ENCODE results near the gene TSFM.

Gene TSFM

DNA sequence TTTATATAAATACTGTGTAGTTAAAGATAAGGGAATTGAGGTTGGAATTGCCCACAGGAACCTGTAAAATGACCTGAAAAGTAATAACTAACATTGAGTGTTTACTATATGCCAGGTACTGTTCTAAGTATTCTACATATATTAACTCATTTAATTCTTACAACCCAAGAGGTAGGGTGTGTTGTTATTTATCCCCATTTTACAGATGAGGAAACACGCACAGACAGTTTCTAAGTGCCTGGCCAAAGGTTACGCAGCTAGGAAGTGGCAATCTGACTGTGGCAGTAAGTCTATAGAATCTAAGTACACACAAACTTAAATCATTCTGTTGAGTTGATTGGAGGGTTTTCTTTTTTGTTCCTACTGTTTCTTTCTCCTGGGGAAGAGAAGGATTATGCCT lies 38.8 kb upstream of the TSFM start:
- H2AFZ ChIP-seq (ENCODE audit: low read depth, low read length) = peak overlapping the region; percentile 72; the same call in 1 of the 2 replicates
- H3K4me2 ChIP-seq (ENCODE audit: low read length) = peak overlapping the region; percentile 87
- H3K9ac ChIP-seq (ENCODE audit: low read length) = peak overlapping the region; percentile 99

DNA sequence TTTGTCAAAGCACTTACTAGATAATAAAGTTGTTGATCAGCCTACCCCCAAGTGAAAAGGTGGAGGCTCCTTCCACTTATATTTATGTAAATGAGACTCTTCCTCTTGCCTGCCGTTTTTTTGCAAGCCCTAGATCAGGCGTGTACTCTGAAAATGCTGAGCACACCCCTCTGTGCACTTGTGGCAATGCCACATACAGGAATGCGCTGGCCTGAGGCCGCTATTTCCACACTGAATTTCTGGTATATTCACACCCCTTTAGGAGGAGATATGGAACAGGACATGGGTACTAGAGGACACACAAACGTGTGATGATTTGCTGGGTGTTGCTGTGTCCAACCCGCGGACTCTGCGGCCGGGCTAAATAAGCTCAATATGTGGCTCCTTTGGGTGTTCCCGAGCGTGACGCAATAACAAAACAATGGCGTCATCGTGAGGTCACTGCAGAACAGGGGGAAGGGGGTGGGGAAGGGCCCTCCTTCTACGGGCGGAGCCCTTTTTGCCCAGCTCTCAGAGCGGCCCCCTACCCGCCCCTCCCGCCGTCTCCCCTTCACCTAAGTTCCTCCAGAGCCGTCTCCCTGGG lies 38.3 kb upstream of the TSFM start:
- Histone ChIP-seq H3K27me3 (ENCODE audit: low read depth, low read length) (no peaks in the 10 kb centered on the region), H4K20me1 (ENCODE audit: insufficient read depth, low read length) (no peaks in the 10 kb centered on the region), H3K9me3 (ENCODE audit: insufficient read depth, low read length) (no peaks in the 10 kb centered on the region), H3K79me2 (ENCODE audit: low read length) (peaks cover 26% of the 10 kb centered on the region), H3K4me3 (ENCODE audit: low read length) (peak overlapping the region; percentile 97), H3K9ac (ENCODE audit: low read length) (peak overlapping the region; percentile 99), H3K4me2 (ENCODE audit: low read length) (peak overlapping the region; percentile 87), H3K4me1 (ENCODE audit: low read length) (peaks cover 30% of the 10 kb centered on the region), H2AFZ (ENCODE audit: low read depth, low read length) (peak overlapping the region; percentile 72; the same call in 1 of the 2 replicates), H3K36me3 (replicated peaks; ENCODE audit: low read depth, low read length) (peaks cover 26% of the 10 kb centered on the region), H3K27ac (ENCODE audit: low read length) (peak overlapping the region; percentile 81)
- TF ChIP-seq EZH2phosphoT487 (IDR thresholded peaks at IDR 0.05; ENCODE audit: low read depth) = no peak
- TF ChIP-seq, protein P1, sequence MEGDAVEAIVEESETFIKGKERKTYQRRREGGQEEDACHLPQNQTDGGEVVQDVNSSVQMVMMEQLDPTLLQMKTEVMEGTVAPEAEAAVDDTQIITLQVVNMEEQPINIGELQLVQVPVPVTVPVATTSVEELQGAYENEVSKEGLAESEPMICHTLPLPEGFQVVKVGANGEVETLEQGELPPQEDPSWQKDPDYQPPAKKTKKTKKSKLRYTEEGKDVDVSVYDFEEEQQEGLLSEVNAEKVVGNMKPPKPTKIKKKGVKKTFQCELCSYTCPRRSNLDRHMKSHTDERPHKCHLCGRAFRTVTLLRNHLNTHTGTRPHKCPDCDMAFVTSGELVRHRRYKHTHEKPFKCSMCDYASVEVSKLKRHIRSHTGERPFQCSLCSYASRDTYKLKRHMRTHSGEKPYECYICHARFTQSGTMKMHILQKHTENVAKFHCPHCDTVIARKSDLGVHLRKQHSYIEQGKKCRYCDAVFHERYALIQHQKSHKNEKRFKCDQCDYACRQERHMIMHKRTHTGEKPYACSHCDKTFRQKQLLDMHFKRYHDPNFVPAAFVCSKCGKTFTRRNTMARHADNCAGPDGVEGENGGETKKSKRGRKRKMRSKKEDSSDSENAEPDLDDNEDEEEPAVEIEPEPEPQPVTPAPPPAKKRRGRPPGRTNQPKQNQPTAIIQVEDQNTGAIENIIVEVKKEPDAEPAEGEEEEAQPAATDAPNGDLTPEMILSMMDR (IDR thresholded peaks at IDR 0.05; ENCODE audit: low read depth, low read length) = no peak

More for the DNA sequence above, 38.8 kb upstream of the TSFM start:
- H3K27ac ChIP-seq (ENCODE audit: low read length) = no peak overlapping the region
- H3K27me3 ChIP-seq (ENCODE audit: low read depth, low read length) = no peaks in the 10 kb centered on the region
- H3K4me3 ChIP-seq (ENCODE audit: low read length) = peak overlapping the region; percentile 97
- peaks cover 22% of the 10 kb centered on the region for H3K79me2 ChIP-seq (ENCODE audit: low read length)
- no peak for TF ChIP-seq EZH2phosphoT487 (IDR thresholded peaks at IDR 0.05; ENCODE audit: low read depth)
- TF ChIP-seq, protein P1 (IDR thresholded peaks at IDR 0.05; ENCODE audit: low read depth, low read length) = no peak
- H3K9me3 ChIP-seq (ENCODE audit: insufficient read depth, low read length) = no peaks in the 10 kb centered on the region
- H4K20me1 ChIP-seq (ENCODE audit: insufficient read depth, low read length) = no peaks in the 10 kb centered on the region
- peaks cover 30% of the 10 kb centered on the region for H3K4me1 ChIP-seq (ENCODE audit: low read length)
- H3K36me3 ChIP-seq (replicated peaks; ENCODE audit: low read depth, low read length) = peaks cover 21% of the 10 kb centered on the region

DNA sequence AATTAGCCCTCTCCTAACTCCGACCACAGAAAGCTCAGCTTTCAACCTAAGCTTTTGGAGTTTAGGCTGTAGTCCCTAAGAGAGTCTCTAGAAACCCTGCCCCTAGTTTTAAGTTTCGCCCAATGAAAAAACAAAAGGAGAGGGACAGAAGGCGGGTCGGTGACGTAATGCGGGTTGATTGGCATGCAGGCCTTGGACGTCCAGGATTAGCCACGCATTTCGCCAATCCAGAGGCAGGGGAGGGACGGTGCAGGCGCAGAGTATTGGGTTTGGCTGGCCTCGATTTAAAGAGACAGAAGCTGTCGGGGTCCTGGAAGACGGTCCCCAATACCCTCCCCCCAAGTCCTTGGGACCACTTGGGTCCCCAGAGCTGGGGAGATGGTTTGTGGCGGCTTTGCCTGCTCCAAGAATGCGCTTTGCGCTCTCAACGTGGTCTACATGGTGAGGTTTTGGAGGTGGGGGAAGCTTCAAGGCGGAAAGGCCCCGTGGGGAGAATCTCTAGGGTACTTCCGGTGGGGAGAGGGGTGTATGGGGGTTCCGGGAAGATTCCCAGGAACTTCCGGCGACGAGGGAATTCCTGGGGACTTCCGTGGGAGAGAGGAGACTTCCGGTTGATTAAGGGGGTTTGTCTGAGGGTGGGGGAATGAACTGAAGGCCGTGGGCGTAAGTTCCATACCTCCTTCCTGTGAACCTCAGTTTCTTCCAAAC lies 37.7 kb upstream of the TSFM start, which contains the start of gene TSPAN31:
Gene TSPAN31 (plus strand): TSS at position 263 of the 708 bp plus-strand sequence. CDS start 116 bp downstream, at position 379.
- no peaks in the 10 kb centered on the region for H4K20me1 ChIP-seq (ENCODE audit: insufficient read depth, low read length)
- H2AFZ ChIP-seq (ENCODE audit: low read depth, low read length) = peak within 1 kb of the TSS; percentile 72; the same call in 1 of the 2 replicates
- peak within 1 kb of the TSS; percentile 81 for H3K27ac ChIP-seq (ENCODE audit: low read length)
- H3K4me3 ChIP-seq (ENCODE audit: low read length) = peak within 1 kb of the TSS; percentile 97
- peaks cover 28% of the 10 kb centered on the region for H3K36me3 ChIP-seq (replicated peaks; ENCODE audit: low read depth, low read length)
- H3K79me2 ChIP-seq (ENCODE audit: low read length) = peaks cover 32% of the 10 kb centered on the region
- peak within 1 kb of the TSS; percentile 99 for H3K9ac ChIP-seq (ENCODE audit: low read length)
- H3K9me3 ChIP-seq (ENCODE audit: insufficient read depth, low read length) = no peaks in the 10 kb centered on the region
- TF ChIP-seq EZH2phosphoT487 (IDR thresholded peaks at IDR 0.05; ENCODE audit: low read depth) = no peak
- TF ChIP-seq, protein P1 (IDR thresholded peaks at IDR 0.05; ENCODE audit: low read depth, low read length) = no peak
- no peaks in the 10 kb centered on the region for H3K27me3 ChIP-seq (ENCODE audit: low read depth, low read length)
- peaks cover 30% of the 10 kb centered on the region for H3K4me1 ChIP-seq (ENCODE audit: low read length)
- H3K4me2 ChIP-seq (ENCODE audit: low read length) = peak within 1 kb of the TSS; percentile 87

DNA sequence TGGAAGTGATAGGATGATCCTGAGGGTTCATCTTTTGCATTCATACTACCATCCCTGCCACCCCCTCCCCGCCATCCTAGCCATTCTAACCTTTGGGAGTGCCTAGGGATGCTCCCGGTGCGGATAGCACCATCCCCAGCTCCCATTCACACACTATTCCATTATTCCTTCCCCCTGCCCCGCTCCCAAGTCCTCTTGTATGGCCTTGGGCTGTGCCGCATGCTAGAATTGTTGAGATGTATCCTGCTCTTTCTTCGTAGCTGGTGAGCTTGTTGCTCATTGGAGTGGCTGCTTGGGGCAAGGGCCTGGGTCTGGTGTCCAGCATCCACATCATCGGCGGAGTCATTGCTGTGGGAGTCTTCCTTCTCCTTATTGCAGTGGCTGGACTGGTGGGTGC lies 37.1 kb upstream of the TSFM start:
- Histone ChIP-seq H3K9ac (ENCODE audit: low read length) (peak overlapping the region; percentile 99), H3K9me3 (ENCODE audit: insufficient read depth, low read length) (no peaks in the 10 kb centered on the region), H2AFZ (ENCODE audit: low read depth, low read length) (no peak overlapping the region), H4K20me1 (ENCODE audit: insufficient read depth, low read length) (no peaks in the 10 kb centered on the region), H3K4me3 (ENCODE audit: low read length) (peak overlapping the region; percentile 97), H3K27ac (ENCODE audit: low read length) (peak overlapping the region; percentile 81), H3K4me2 (ENCODE audit: low read length) (peak overlapping the region; percentile 75), H3K79me2 (ENCODE audit: low read length) (peaks cover 38% of the 10 kb centered on the region), H3K27me3 (ENCODE audit: low read depth, low read length) (no peaks in the 10 kb centered on the region), H3K4me1 (ENCODE audit: low read length) (peaks cover 30% of the 10 kb centered on the region), H3K36me3 (replicated peaks; ENCODE audit: low read depth, low read length) (peaks cover 32% of the 10 kb centered on the region)
- TF ChIP-seq, protein P1 (IDR thresholded peaks at IDR 0.05; ENCODE audit: low read depth, low read length) = no peak
- no peak for TF ChIP-seq EZH2phosphoT487 (IDR thresholded peaks at IDR 0.05; ENCODE audit: low read depth)

Measured in OCI-LY3 (cell line).